ENCODE data around the gene MTHFD1L.

Gene MTHFD1L

GRCh38 chr6:150971219-150971618, 105.7 kb downstream of the MTHFD1L start:
- Histone ChIP-seq H3K9me3 (ENCODE audit: insufficient read depth, low read depth, low read length) (no peaks in the 10 kb centered on the region), H3K27ac (ENCODE audit: low read depth, low read length) (no peak overlapping the region), H3K27me3 (ENCODE audit: insufficient read depth, low read length) (no peaks in the 10 kb centered on the region), H3K4me3 (ENCODE audit: low read length) (no peak overlapping the region), H3K4me1 (ENCODE audit: insufficient read depth, low read length) (no peaks in the 10 kb centered on the region), H3K9ac (ENCODE audit: low read depth, low read length) (no peak overlapping the region), H3K36me3 (ENCODE audit: insufficient read depth, low read length) (peaks cover 72% of the 10 kb centered on the region)
- WGBS: 94% methylated on average over 8 of the region's 8 CpGs

DNA sequence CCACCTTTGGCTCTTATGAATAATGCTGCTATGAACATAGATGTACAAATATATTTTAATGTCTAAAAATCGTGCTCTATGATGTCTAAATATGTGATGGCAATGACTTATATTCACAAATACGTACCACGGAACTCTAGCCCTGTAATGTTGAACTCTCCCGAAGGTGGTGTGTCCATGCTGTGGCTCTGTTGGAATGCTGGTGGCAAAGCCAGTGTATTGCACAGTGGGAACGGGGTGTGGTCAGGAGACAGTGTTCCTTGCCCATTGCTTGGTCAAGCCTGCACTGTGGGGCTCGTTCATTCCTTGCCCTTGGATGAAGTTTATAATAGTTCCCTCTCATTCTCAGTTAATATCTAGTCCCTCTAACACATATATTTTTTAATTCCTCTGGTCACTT, 109.6 kb downstream of the MTHFD1L start:
- Histone ChIP-seq H3K27ac (ENCODE audit: low read depth, low read length) (no peak overlapping the region), H3K36me3 (ENCODE audit: insufficient read depth, low read length) (peaks cover 74% of the 10 kb centered on the region)

DNA sequence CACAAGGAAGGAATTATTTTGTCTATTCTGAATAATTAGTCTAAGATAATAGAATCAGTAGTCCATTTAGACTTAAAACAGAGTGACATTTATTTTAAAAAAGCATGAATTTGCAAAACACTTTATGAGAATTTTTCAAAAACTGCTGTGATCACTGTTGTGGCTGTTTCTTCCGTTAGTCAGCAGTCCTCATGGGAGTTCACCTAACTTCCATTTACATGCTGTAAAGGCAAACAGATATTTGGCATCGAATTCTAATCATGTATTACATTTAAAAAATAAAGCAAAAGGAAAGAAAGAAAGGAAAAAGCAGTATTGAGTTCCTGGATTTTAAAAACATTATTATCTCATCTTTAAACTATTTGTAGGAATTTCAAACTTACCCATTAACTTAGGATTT, 111.8 kb downstream of the MTHFD1L start:
- Histone ChIP-seq H3K4me1 (ENCODE audit: insufficient read depth, low read length) (no peaks in the 10 kb centered on the region), H3K27ac (ENCODE audit: low read depth, low read length) (no peak overlapping the region), H3K36me3 (ENCODE audit: insufficient read depth, low read length) (peaks cover 60% of the 10 kb centered on the region), H3K27me3 (ENCODE audit: insufficient read depth, low read length) (no peaks in the 10 kb centered on the region), H3K9me3 (ENCODE audit: insufficient read depth, low read depth, low read length) (no peaks in the 10 kb centered on the region), H3K4me3 (ENCODE audit: low read length) (no peak overlapping the region), H3K9ac (ENCODE audit: low read depth, low read length) (no peak overlapping the region)
- WGBS: 100% methylated on average over 1 of the region's 2 CpGs

More for the DNA sequence above, 109.6 kb downstream of the MTHFD1L start:
- Histone ChIP-seq H3K9ac (ENCODE audit: low read depth, low read length) (no peak overlapping the region), H3K9me3 (ENCODE audit: insufficient read depth, low read depth, low read length) (no peaks in the 10 kb centered on the region), H3K4me3 (ENCODE audit: low read length) (no peak overlapping the region), H3K27me3 (ENCODE audit: insufficient read depth, low read length) (no peaks in the 10 kb centered on the region), H3K4me1 (ENCODE audit: insufficient read depth, low read length) (no peaks in the 10 kb centered on the region)
- 98% methylated on average over 6 of the region's 6 CpGs for WGBS

DNA sequence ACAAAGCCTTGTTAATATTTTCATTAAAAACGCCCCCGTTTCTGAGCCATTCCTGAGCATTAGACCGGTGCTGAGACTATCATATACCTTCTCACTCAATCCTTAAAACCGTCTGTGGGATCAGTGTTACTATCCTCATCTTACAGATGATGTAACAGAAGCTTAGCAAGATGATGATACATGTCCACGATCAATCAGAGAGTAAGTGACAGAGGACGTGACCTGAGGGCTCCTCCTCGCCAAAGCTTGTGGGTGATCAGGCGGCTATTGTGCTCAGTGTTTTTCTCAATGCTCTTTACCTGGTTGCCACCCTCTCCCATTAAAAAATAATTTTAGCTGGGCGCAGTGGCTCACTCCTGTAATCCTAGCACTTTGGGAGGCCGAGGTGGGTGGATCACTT, 113.1 kb downstream of the MTHFD1L start:
- Histone ChIP-seq H3K27ac (ENCODE audit: low read depth, low read length) (no peak overlapping the region), H3K9ac (ENCODE audit: low read depth, low read length) (no peak overlapping the region), H3K4me1 (ENCODE audit: insufficient read depth, low read length) (no peaks in the 10 kb centered on the region), H3K27me3 (ENCODE audit: insufficient read depth, low read length) (no peaks in the 10 kb centered on the region), H3K9me3 (ENCODE audit: insufficient read depth, low read depth, low read length) (no peaks in the 10 kb centered on the region), H3K36me3 (ENCODE audit: insufficient read depth, low read length) (peaks cover 57% of the 10 kb centered on the region), H3K4me3 (ENCODE audit: low read length) (no peak overlapping the region)
- WGBS: 95% methylated on average over 10 of the region's 10 CpGs

GRCh38 chr6:150979826-150980350, 114.4 kb downstream of the MTHFD1L start:
- Histone ChIP-seq H3K36me3 (ENCODE audit: insufficient read depth, low read length) (peaks cover 56% of the 10 kb centered on the region), H3K4me1 (ENCODE audit: insufficient read depth, low read length) (no peaks in the 10 kb centered on the region), H3K9me3 (ENCODE audit: insufficient read depth, low read depth, low read length) (no peaks in the 10 kb centered on the region), H3K27ac (ENCODE audit: low read depth, low read length) (no peak overlapping the region), H3K4me3 (ENCODE audit: low read length) (no peak overlapping the region), H3K9ac (ENCODE audit: low read depth, low read length) (no peak overlapping the region), H3K27me3 (ENCODE audit: insufficient read depth, low read length) (no peaks in the 10 kb centered on the region)
- 92% methylated on average over 6 of the region's 6 CpGs for WGBS

- Histone ChIP-seq H3K4me1 (ENCODE audit: insufficient read depth, low read length) (no peaks in the 10 kb centered on the region), H3K27ac (ENCODE audit: low read depth, low read length) (no peak overlapping the region), H3K27me3 (ENCODE audit: insufficient read depth, low read length) (no peaks in the 10 kb centered on the region), H3K4me3 (ENCODE audit: low read length) (no peak overlapping the region), H3K36me3 (ENCODE audit: insufficient read depth, low read length) (peaks cover 53% of the 10 kb centered on the region), H3K9ac (ENCODE audit: low read depth, low read length) (no peak overlapping the region), H3K9me3 (ENCODE audit: insufficient read depth, low read depth, low read length) (no peaks in the 10 kb centered on the region)
- WGBS: 93% methylated on average over 9 of the region's 11 CpGs
These were observed 115.6 kb downstream of the MTHFD1L start for GRCh38 chr6:150981095-150981494.

GRCh38 chr6:150981669-150982068, 116.2 kb downstream of the MTHFD1L start:
- Histone ChIP-seq H3K9me3 (ENCODE audit: insufficient read depth, low read depth, low read length) (no peaks in the 10 kb centered on the region), H3K27me3 (ENCODE audit: insufficient read depth, low read length) (no peaks in the 10 kb centered on the region), H3K4me3 (ENCODE audit: low read length) (no peak overlapping the region), H3K9ac (ENCODE audit: low read depth, low read length) (no peak overlapping the region), H3K27ac (ENCODE audit: low read depth, low read length) (no peak overlapping the region), H3K4me1 (ENCODE audit: insufficient read depth, low read length) (no peaks in the 10 kb centered on the region), H3K36me3 (ENCODE audit: insufficient read depth, low read length) (peaks cover 50% of the 10 kb centered on the region)
- 92% methylated on average over 2 of the region's 2 CpGs for WGBS

DNA sequence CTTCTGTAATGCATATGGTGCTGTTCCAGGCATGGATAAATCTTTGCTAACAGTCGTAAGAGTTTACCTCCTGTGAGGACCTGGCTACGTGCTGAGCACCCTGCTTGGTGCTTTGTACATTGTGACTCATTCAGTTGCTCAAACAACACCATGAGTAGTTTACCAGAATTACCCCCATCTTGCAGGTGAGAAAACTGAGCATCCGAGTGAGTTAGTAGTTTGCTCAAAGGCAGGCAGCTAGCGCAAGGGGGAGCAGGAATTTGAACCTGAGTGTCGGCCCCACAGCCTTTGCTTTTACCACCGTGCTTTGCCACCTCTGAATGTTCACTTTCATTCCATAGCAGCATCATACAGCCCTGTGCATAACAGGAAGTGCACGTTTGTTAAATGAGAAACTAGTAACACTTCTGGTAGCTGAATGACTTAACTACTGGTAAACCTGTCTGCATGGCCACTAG, 121.9 kb downstream of the MTHFD1L start:
- Histone ChIP-seq H3K9me3 (ENCODE audit: insufficient read depth, low read depth, low read length) (no peaks in the 10 kb centered on the region), H3K9ac (ENCODE audit: low read depth, low read length) (no peak overlapping the region), H3K4me3 (ENCODE audit: low read length) (no peak overlapping the region), H3K27ac (ENCODE audit: low read depth, low read length) (no peak overlapping the region), H3K36me3 (ENCODE audit: insufficient read depth, low read length) (peaks cover 48% of the 10 kb centered on the region), H3K27me3 (ENCODE audit: insufficient read depth, low read length) (no peaks in the 10 kb centered on the region), H3K4me1 (ENCODE audit: insufficient read depth, low read length) (no peaks in the 10 kb centered on the region)
- WGBS: 89% methylated on average over 7 of the region's 7 CpGs

DNA sequence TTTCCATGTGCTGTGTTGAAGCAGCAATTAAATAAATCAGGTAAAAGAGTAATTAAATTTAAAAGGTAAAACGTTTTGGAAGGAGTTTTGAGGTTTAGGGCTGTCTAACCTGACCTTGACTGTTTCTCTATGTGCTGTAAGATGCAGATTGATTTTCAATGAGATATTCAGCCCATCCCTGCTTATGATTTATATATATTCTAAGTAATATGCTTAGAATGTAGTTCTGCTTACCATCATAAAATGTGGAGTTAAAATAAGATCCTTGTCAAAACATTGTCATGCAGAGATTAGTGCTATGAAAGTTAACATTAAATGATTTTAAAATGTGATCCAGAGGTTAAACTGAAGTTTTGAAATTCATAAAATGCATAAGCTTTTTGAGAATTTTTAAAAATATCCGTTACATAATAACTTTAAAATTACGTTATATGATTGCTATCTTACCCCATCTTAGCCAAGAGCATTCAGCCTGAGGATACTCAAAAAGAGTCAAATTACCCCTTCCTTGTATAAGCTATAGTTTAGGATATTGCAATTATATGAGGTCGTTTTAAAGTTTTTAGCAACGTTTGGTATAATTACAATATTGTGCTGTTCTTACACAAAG, 122.5 kb downstream of the MTHFD1L start:
- no peak overlapping the region for H3K4me3 ChIP-seq (ENCODE audit: low read length)
- H3K9me3 ChIP-seq (ENCODE audit: insufficient read depth, low read depth, low read length): no peaks in the 10 kb centered on the region

DNA sequence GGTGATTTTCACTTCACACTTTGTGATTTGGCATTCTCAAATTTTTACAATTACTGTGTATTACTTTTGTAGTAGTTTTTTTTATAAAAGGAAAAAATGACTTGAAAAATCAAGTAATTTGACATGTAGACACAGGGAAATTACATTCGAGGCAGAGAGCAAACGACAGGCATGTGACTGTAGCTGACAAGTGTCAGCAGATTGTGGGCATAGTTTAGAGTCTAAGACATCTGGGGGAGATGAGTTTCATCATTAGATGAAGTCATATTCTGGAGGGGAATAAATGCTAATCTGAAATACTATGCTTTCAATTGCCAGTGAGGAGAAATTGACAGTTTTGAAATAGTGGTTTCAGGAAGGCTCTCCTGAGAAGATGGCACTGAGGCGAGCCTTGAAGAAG, 126.0 kb downstream of the MTHFD1L start:
- Histone ChIP-seq H3K36me3 (ENCODE audit: insufficient read depth, low read length) (peaks cover 43% of the 10 kb centered on the region), H3K27me3 (ENCODE audit: insufficient read depth, low read length) (no peaks in the 10 kb centered on the region), H3K27ac (ENCODE audit: low read depth, low read length) (no peak overlapping the region), H3K9me3 (ENCODE audit: insufficient read depth, low read depth, low read length) (no peaks in the 10 kb centered on the region), H3K4me1 (ENCODE audit: insufficient read depth, low read length) (no peaks in the 10 kb centered on the region), H3K9ac (ENCODE audit: low read depth, low read length) (no peak overlapping the region), H3K4me3 (ENCODE audit: low read length) (no peak overlapping the region)
- 94% methylated on average over 3 of the region's 3 CpGs for WGBS

More for the DNA sequence above, 122.5 kb downstream of the MTHFD1L start:
- WGBS: 89% methylated on average over 5 of the region's 5 CpGs
- Histone ChIP-seq H3K36me3 (ENCODE audit: insufficient read depth, low read length) (peaks cover 45% of the 10 kb centered on the region), H3K4me1 (ENCODE audit: insufficient read depth, low read length) (no peaks in the 10 kb centered on the region), H3K9ac (ENCODE audit: low read depth, low read length) (no peak overlapping the region), H3K27me3 (ENCODE audit: insufficient read depth, low read length) (no peaks in the 10 kb centered on the region), H3K27ac (ENCODE audit: low read depth, low read length) (no peak overlapping the region)

DNA sequence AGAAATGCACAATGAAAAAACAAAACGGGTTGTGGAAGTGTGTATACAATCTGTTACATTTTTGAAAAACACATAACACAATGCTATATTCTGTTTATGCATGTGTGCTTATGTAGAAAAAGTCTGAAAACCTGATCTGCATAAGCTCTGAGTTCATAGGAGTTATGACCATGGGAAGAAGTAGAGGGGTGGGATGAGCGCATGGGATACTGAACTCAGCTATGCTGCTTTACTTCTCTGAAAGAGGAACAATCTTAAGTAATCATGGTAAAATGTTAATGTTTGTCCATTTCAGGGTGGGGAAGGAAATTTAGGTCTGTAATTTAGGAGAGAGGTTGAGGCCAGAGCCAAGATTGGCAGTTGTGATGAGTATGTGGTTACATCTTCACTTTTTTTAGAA, 126.8 kb downstream of the MTHFD1L start:
- Histone ChIP-seq H3K4me3 (ENCODE audit: low read length) (no peak overlapping the region), H3K9ac (ENCODE audit: low read depth, low read length) (no peak overlapping the region), H3K4me1 (ENCODE audit: insufficient read depth, low read length) (no peaks in the 10 kb centered on the region), H3K36me3 (ENCODE audit: insufficient read depth, low read length) (peaks cover 45% of the 10 kb centered on the region), H3K27ac (ENCODE audit: low read depth, low read length) (no peak overlapping the region), H3K27me3 (ENCODE audit: insufficient read depth, low read length) (no peaks in the 10 kb centered on the region), H3K9me3 (ENCODE audit: insufficient read depth, low read depth, low read length) (no peaks in the 10 kb centered on the region)
- WGBS: 88% methylated on average over 2 of the region's 2 CpGs

- H3K4me3 ChIP-seq (ENCODE audit: low read length): no peak overlapping the region
- no peaks in the 10 kb centered on the region for H3K9me3 ChIP-seq (ENCODE audit: insufficient read depth, low read depth, low read length)
- WGBS: 94% methylated on average over 5 of the region's 5 CpGs
- peaks cover 43% of the 10 kb centered on the region for H3K36me3 ChIP-seq (ENCODE audit: insufficient read depth, low read length)
- no peaks in the 10 kb centered on the region for H3K27me3 ChIP-seq (ENCODE audit: insufficient read depth, low read length)
- no peaks in the 10 kb centered on the region for H3K4me1 ChIP-seq (ENCODE audit: insufficient read depth, low read length)
- H3K9ac ChIP-seq (ENCODE audit: low read depth, low read length): no peak overlapping the region
- H3K27ac ChIP-seq (ENCODE audit: low read depth, low read length): no peak overlapping the region
These were observed 127.2 kb downstream of the MTHFD1L start for GRCh38 chr6:150992703-150993102.

Measured in HUES64 (cell line).